Measurements from ENCODE around the gene DDX24. TPM values are rescaled to one million over a fixed set of nuclear protein-coding genes. Genes with fewer than 3 reads are reported as not detected.
A peak's percentile ranks its signal among the peaks of the same experiment; 100 is the strongest.

Gene DDX24, protein sequence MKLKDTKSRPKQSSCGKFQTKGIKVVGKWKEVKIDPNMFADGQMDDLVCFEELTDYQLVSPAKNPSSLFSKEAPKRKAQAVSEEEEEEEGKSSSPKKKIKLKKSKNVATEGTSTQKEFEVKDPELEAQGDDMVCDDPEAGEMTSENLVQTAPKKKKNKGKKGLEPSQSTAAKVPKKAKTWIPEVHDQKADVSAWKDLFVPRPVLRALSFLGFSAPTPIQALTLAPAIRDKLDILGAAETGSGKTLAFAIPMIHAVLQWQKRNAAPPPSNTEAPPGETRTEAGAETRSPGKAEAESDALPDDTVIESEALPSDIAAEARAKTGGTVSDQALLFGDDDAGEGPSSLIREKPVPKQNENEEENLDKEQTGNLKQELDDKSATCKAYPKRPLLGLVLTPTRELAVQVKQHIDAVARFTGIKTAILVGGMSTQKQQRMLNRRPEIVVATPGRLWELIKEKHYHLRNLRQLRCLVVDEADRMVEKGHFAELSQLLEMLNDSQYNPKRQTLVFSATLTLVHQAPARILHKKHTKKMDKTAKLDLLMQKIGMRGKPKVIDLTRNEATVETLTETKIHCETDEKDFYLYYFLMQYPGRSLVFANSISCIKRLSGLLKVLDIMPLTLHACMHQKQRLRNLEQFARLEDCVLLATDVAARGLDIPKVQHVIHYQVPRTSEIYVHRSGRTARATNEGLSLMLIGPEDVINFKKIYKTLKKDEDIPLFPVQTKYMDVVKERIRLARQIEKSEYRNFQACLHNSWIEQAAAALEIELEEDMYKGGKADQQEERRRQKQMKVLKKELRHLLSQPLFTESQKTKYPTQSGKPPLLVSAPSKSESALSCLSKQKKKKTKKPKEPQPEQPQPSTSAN
- total RNA-seq (2022) (190 and 229 TPM in 2 replicates), Bru-seq, nascent RNA (percentile 91 among the genes with signal in this experiment), BruChase-seq, experiment 1, labeled RNA remaining after a 6-hour chase (percentile 89 among the genes with signal in this experiment), BruChase-seq, experiment 2, labeled RNA remaining after a 2-hour chase (percentile 85 among the genes with signal in this experiment)
- long read RNA-seq, full-length matches to known transcripts: 142 of 158 reads
- long read RNA-seq, partial matches to known transcripts: 10 of 158 reads
- long read RNA-seq, other reads (novel, unspliced or antisense): 6 of 158 reads

DNA sequence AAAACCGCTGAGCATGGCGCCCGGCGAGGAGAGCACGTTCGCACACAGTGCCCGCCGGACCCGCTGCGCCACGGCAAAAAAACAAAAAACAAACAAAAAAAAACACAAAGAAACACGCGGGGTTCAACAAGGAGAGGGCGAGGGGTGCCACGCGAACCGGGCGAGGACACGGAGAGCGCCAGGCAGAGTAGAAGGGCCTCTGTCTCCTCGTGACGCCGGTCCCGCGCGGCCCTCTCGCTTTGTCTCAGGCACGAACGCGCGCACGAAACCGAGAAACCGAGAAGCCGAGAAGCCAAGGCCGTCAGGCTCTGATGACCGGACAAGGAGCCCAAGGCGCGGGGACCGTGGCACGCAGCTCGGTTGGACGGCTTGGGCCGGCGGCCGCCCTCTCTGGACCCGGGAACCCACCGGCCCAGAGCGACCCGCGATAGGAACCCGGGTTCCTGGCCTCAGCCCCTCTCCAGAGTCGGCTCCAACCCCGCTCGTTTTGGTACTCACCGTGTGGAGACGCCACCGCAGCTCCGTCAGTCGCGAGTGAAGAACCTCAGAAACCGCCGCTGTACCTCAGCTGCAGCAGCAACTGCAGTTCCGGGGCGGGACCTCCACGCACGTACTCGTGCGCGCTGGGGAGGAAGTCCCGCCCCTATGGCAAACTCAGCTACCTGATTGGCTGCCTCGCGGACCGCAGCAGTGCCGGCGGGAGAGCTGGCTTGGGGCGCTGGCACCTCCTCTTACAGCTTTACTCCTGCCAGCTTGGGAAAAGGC lies at the start of gene DDX24, which contains the start of gene IFI27L1:
DDX24 (minus strand) TSS at position 582 of the 765 bp plus-strand sequence. CDS start 1,460 bp downstream, outside the sequence.
IFI27L1 (plus strand) TSS at position 690 of the 765 bp plus-strand sequence. CDS start 15,628 bp downstream, outside the sequence.
- peaks cover 2% of the 10 kb centered on the region for H3K9me3 Mint-ChIP-seq (ENCODE audit: low read depth, unreplicated experiment)
- no peaks in the 10 kb centered on the region for H3K27me3 Mint-ChIP-seq (ENCODE audit: unreplicated experiment)
- intact Hi-C loops (cut with micrococcal nuclease; ENCODE audit: unreplicated experiment): no loop called here
- CTCF ChIA-PET: interaction anchor here (1.0 to 2.0 kb wide), 2 partner anchors 30 to 56 kb away, joined by 4 read pairs; partner anchors contain the start of gene IFI27
- peak; percentile 96 for DNase-seq
- no TSS peak for BruUV-seq (replicated peaks)
- H3K36me3 Mint-ChIP-seq (ENCODE audit: insufficient read depth, unreplicated experiment): peaks cover 37% of the 10 kb centered on the region
- H3K4me3 Mint-ChIP-seq (ENCODE audit: low read depth, unreplicated experiment): peak within 1 kb of the TSS; percentile 98
- peak within 1 kb of the TSS; percentile 89 for H3K27ac Mint-ChIP-seq (ENCODE audit: unreplicated experiment)
- TF ChIP-seq, protein P1, sequence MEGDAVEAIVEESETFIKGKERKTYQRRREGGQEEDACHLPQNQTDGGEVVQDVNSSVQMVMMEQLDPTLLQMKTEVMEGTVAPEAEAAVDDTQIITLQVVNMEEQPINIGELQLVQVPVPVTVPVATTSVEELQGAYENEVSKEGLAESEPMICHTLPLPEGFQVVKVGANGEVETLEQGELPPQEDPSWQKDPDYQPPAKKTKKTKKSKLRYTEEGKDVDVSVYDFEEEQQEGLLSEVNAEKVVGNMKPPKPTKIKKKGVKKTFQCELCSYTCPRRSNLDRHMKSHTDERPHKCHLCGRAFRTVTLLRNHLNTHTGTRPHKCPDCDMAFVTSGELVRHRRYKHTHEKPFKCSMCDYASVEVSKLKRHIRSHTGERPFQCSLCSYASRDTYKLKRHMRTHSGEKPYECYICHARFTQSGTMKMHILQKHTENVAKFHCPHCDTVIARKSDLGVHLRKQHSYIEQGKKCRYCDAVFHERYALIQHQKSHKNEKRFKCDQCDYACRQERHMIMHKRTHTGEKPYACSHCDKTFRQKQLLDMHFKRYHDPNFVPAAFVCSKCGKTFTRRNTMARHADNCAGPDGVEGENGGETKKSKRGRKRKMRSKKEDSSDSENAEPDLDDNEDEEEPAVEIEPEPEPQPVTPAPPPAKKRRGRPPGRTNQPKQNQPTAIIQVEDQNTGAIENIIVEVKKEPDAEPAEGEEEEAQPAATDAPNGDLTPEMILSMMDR (IDR thresholded peaks at IDR 0.05; ENCODE audit: unreplicated experiment): no peak
- peaks cover 43% of the 10 kb centered on the region for H3K4me1 Mint-ChIP-seq (ENCODE audit: low read depth, unreplicated experiment)

DNA sequence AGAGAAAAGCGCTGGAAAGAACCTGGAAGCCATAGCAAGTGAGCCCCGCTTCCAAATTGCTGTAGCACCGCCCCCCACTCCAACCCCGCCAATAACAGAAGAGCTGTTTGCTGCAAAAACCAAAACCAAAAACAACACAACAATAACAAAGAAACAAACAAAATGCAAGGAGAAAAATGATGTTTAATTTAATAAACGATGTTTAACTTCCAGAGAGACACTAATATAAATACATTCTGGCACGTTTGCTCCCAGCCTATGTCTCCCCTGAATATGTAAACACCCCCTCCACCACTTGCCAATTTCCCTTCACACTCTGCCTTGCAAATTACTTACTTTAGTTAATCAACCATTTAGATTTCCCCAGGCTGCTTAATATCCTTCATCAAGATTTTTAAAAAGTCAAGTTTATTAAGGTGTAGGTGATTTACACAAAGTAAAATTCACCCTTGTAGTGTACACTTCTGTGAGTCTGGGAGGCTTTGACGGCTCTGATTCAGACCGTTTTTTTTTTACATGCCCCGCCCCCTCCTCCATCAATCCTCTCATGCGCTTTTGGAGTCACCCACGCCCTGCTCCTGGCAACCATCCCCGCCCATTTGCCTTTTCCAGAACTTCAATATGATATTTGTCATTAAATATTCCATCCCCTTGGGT lies 48.9 kb upstream of the DDX24 start:
- CTCF ChIA-PET: interaction anchor here (0.6 to 0.7 kb wide), 5 partner anchors 101 to 691 kb away, joined by 3 to 6 read pairs (median 3); no protein-coding TSS in a partner anchor
- intact Hi-C loops (cut with micrococcal nuclease; ENCODE audit: unreplicated experiment): loop anchor here (5.0 kb wide), 1 partner anchor 267 kb away; no protein-coding TSS in a partner anchor
- Mint-ChIP-seq H3K4me1 (ENCODE audit: low read depth, unreplicated experiment) (peaks cover 14% of the 10 kb centered on the region), H3K4me3 (ENCODE audit: low read depth, unreplicated experiment) (peak overlapping the region; percentile 86), H3K27me3 (ENCODE audit: unreplicated experiment) (no peaks in the 10 kb centered on the region), H3K9me3 (ENCODE audit: low read depth, unreplicated experiment) (no peaks in the 10 kb centered on the region), H3K36me3 (ENCODE audit: insufficient read depth, unreplicated experiment) (peaks cover 17% of the 10 kb centered on the region), H3K27ac (ENCODE audit: unreplicated experiment) (peak overlapping the region; percentile 37)
- DNase-seq: peak; percentile 41
- TF ChIP-seq, protein P1 (IDR thresholded peaks at IDR 0.05; ENCODE audit: unreplicated experiment): peak; percentile 2
- BruUV-seq (replicated peaks): no TSS peak

DNA sequence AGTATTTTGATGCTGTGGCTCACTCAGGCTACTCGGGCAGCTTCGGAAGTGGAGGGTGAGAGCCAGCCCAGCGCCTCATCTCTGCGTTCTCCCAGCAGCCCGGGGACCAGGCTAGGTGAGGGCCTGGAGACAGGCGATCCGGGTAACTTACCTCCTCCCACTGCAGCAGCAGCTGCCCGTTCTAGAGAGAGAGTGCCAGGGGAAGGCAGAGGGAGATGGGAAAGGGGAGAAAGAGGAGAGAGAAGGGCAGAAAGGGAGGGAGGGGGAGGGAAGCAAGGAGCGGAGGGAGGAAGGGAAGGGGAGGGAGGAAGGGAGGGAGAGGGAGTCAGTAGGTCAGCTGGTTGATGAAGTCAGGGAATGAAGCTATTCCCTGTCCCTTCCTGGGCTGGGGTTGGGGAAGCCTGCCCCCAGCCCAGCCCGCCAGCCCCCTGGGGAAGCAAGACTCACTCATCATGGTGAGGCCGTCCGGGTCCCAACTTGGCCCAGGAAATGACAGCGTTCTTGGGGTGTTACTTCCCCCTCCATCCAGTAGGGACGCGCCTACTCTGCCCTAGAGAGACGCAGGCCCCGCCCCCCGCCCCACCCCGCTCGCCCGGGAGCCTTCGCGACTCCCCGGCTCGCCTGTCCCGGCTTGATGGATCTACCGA lies 48.2 kb upstream of the DDX24 start, which contains the start of gene IFI27L2:
IFI27L2 (minus strand) TSS at position 494 of the 647 bp plus-strand sequence; CDS start at position 454, 40 bp downstream.
- no TSS peak for BruUV-seq (replicated peaks)
- TF ChIP-seq, protein P1 (IDR thresholded peaks at IDR 0.05; ENCODE audit: unreplicated experiment): peak; percentile 46
- Mint-ChIP-seq H3K27me3 (ENCODE audit: unreplicated experiment) (no peaks in the 10 kb centered on the region), H3K9me3 (ENCODE audit: low read depth, unreplicated experiment) (no peaks in the 10 kb centered on the region), H3K36me3 (ENCODE audit: insufficient read depth, unreplicated experiment) (peaks cover 17% of the 10 kb centered on the region), H3K27ac (ENCODE audit: unreplicated experiment) (peak within 1 kb of the TSS; percentile 37), H3K4me3 (ENCODE audit: low read depth, unreplicated experiment) (peak within 1 kb of the TSS; percentile 86), H3K4me1 (ENCODE audit: low read depth, unreplicated experiment) (peaks cover 14% of the 10 kb centered on the region)
- peak; percentile 59 for DNase-seq
- CTCF ChIA-PET: interaction anchor here (0.6 to 1.0 kb wide), 7 partner anchors 31 to 691 kb away, joined by 3 to 7 read pairs (median 3); no protein-coding TSS in a partner anchor
- intact Hi-C loops (cut with micrococcal nuclease; ENCODE audit: unreplicated experiment): no loop called here

Data from Calu3 (cell line).